Lower leg skin (tissue), 4 donors: ENCODE data around the gene PACS1. TPM values are rescaled to one million over a fixed set of nuclear protein-coding genes. Genes with fewer than 3 reads are reported as not detected.
"Not testable (repeated sequence)": the region's sequence is repeated elsewhere in the genome, so short reads cannot be mapped to it uniquely, and the experiment has no call there.

Source experiments
- DNase-seq, 2 donors: peaks; one replicate each; pipeline ENCODE4 v3.0.0-alpha.2; 2019; ENCODE audit warnings: low spot score in 2 of 2
- H3K4me3 ChIP-seq: fragments of 200-600 bp; sonication (generic); 2 replicates; pipeline ENCODE4 v1.5.1; 2017; ENCODE audit warnings: mild to moderate bottlenecking, low read depth; ENCODE audit not compliant: poor library complexity, severe bottlenecking
- CTCF ChIP-seq, 3 donors: fragments of 450-650 bp; IDR thresholded peaks; one replicate each; pipeline ENCODE4 v1.5.1; 2016; ENCODE audit warnings: antibody characterized with exemption in 3 of 3, mild to moderate bottlenecking in 3 of 3, moderate library complexity in 2 of 3
- POLR2A ChIP-seq, 2 donors: fragments of 450-650 bp; IDR thresholded peaks; one replicate each; pipeline ENCODE4 v1.6.1; 2016 to 2017; ENCODE audit warnings: antibody characterized with exemption in 2 of 2, mild to moderate bottlenecking in 1 of 2, moderate library complexity in 1 of 2
- whole genome bisulfite sequencing, 2 donors: methylation state at CpG; one replicate each; pipeline ENCODE4 v1.1.5; 2018; 5-methylcytosine and 5-hydroxymethylcytosine counted together
- intact Hi-C: fragments of 100-400 bp; cut with DNase I; formaldehyde crosslinking; loops from one replicate; pipeline ENCODE4 v1.15.0; 2023; ENCODE audit warnings: low total_unique reads
- total RNA-seq, 4 donors: library from RNA; depleted of rRNA; stranded (reverse); fragments of >200 nt; gene quantifications; one replicate each; pipeline ENCODE4 v1.1.0, GENCODE V29; 2016

The PACS1 gene
- total RNA-seq, 4 donors from 2014 or later, result 26.7 to 41.1 (median 32.4) TPM

DNA sequence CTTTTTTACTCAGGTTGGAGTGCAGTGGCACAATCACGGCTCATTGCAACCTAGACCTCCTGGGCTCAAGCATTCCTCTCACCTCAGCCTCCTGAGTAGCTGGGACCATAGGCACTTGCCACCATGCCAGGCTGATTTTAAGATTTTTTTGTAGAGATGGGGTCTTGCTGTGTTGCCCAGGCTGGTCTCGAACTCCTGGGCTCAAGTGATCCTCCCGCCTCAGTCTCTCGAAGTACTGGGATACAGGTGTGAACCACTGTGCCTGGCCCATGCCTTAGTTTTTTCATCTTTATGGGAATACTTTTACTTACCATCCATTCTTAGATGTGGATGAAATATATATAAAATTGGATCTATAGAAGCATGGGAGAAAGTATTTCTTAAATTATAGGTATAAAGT is 5.2 kb downstream of the PACS1 start:
- intact Hi-C loops, result loop anchor here (10.0 kb wide), 1 partner anchor 60 kb away; no protein-coding TSS in a partner anchor
- TF ChIP-seq POLR2A (IDR thresholded peaks at IDR 0.05) (no peak), CTCF (IDR thresholded peaks at IDR 0.05) (no peak)
- WGBS, 2 donors, result 93% methylated on average over 4 of the region's 4 CpGs
- DNase-seq, result peak in 1 of 2 donors; percentile 54
- no peak overlapping the region for H3K4me3 ChIP-seq

GRCh38 chr11:66076561-66076960 is 6.5 kb downstream of the PACS1 start:
- DNase-seq, result peak in 1 of 2 donors; percentile 74
- TF ChIP-seq CTCF (IDR thresholded peaks at IDR 0.05) (no peak), POLR2A (IDR thresholded peaks at IDR 0.05) (no peak)
- WGBS, 2 donors, result 66 to 71% methylated on average over 9 of the region's 9 CpGs
- H3K4me3 ChIP-seq, result no peak overlapping the region
- intact Hi-C loops, result loop anchor here (10.0 kb wide), 1 partner anchor 58 kb away; no protein-coding TSS in a partner anchor

DNA sequence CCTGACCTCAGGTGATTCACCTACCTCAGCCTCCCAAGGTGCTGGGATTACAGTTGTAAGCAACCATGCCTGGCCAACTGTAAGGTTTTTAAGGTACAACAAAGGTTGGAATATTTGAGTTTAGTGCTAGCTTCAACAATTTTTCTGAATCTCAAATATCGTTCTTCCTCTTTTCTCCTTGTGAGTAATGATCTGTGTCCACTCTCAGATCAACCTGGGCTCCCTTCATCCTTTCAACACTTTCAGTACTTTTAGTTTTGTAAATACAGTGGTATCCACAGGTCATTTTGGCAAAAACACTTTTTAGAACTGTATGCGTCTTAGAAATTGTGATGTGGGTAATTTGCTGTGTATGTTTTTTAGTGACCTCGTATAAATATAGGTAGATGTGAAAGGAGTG is 7.9 kb downstream of the PACS1 start:
- no peak for DNase-seq
- WGBS, 2 donors, result 89 to 91% methylated on average over 3 of the region's 3 CpGs
- intact Hi-C loops, result loop anchor here (10.0 kb wide), 1 partner anchor 57 kb away; no protein-coding TSS in a partner anchor
- H3K4me3 ChIP-seq, result no peak overlapping the region
- TF ChIP-seq POLR2A (IDR thresholded peaks at IDR 0.05) (no peak), CTCF (IDR thresholded peaks at IDR 0.05) (no peak)

DNA sequence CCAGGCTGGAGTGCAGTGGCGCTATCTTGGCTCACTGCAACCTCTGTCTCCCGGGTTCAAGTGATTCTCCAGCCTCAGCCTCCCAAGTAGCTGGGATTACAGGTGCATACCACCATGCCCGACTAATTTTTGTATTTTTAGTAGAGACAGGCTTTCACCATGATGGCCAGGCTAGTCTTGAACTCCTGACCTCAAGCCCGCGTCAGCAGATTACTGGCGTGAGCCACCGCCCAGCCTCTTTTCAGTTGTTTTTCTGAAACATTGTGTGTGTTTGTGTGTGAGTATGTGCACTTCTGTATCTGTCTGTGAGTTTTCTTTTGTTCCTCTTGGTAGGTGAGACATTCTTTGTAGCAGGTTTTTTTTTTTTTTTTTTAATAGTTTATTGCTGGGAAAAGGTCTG is 8.9 kb downstream of the PACS1 start:
- intact Hi-C loops, result loop anchor here (10.0 kb wide), 1 partner anchor 56 kb away; no protein-coding TSS in a partner anchor
- 86 to 88% methylated on average over 7 of the region's 7 CpGs for WGBS, 2 donors
- DNase-seq, H3K4me3 ChIP-seq: not testable (repeated sequence)

- TF ChIP-seq CTCF (IDR thresholded peaks at IDR 0.05), result no peak
- no peak for TF ChIP-seq POLR2A (IDR thresholded peaks at IDR 0.05)
- intact Hi-C loops, result no loop called here
- 51 to 54% methylated on average over 9 of the region's 9 CpGs for WGBS, 2 donors
- no peak overlapping the region for H3K4me3 ChIP-seq
- peak; percentile 77 to 87 for DNase-seq
These were observed 10.2 kb downstream of the PACS1 start for GRCh38 chr11:66080055-66080817.

DNA sequence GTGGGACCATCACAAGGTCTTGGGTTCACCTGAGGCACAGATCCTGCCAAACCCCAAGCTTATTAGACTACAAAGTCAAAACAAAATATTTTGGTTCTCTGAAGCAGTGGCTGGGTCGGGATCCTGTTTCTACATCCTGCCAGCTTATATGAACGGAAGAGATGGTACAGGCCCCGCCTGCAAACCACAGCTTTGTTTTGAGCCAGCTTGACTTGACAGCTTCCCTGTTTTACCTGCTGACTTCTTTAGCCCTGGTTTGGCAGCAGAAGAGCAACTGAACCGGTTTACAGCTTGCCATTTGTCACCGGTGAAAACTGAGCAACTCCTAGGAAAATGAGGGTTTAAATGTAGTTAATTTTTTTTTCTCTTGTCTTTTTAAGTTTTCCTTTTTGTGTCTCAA is 11.4 kb downstream of the PACS1 start:
- intact Hi-C loops, result no loop called here
- no peak overlapping the region for H3K4me3 ChIP-seq
- peak; percentile 86 to 93 for DNase-seq
- TF ChIP-seq POLR2A (IDR thresholded peaks at IDR 0.05) (no peak), CTCF (IDR thresholded peaks at IDR 0.05) (no peak)
- WGBS, 2 donors, result 26 to 28% methylated on average over 5 of the region's 5 CpGs
